K562 (cell line): ENCODE data around the gene GALP. TPM values are rescaled to one million over a fixed set of nuclear protein-coding genes. Genes with fewer than 3 reads are reported as not detected.
A peak's percentile ranks its signal among the peaks of the same experiment; 100 is the strongest.

Experiments used
- CBX2 ChIP-seq: fragments of 200-600 bp; sonication (generic); IDR thresholded peaks from one replicate; pipeline ENCODE4 v1.6.1; 2012; ENCODE audit warnings: mild to moderate bottlenecking, low read length, inconsistent platforms; ENCODE audit not compliant: insufficient read depth, poor library complexity, severe bottlenecking
- CGGBP1 ChIP-seq: fragments of 250-450 bp; sonication (Bioruptor Pico); IDR thresholded peaks from 2 replicates; pipeline ENCODE4 v1.9.0; 2021; ENCODE audit warnings: mild to moderate bottlenecking
- DEAF1 ChIP-seq: fragments of 450-650 bp; formaldehyde crosslinking; IDR thresholded peaks from 2 replicates; pipeline ENCODE4 v1.4.0; 2020; ENCODE audit warnings: mild to moderate bottlenecking, moderate library complexity
- E2F8 ChIP-seq: fragments of 450-650 bp; IDR thresholded peaks from 2 replicates; pipeline ENCODE4 v1.7.1; 2018; ENCODE audit warnings: mild to moderate bottlenecking, low read depth; ENCODE audit not compliant: partially characterized antibody
- MAFG ChIP-seq: fragments of 450-650 bp; conservative IDR thresholded peaks from 2 replicates; pipeline ENCODE4 v1.6.1; 2016; ENCODE audit warnings: missing genetic modification characterization, missing compliant biosample characterization
- PHTF2 ChIP-seq: fragments of 250-450 bp; sonication (Bioruptor Pico); IDR thresholded peaks from 2 replicates; pipeline ENCODE4 v1.5.0; 2021; ENCODE audit warnings: mild to moderate bottlenecking
- PML ChIP-seq: IDR thresholded peaks from 2 replicates; pipeline ENCODE4 v1.6.1; 2012; ENCODE audit warnings: low read length, inconsistent platforms
- POLR2AphosphoS2 ChIP-seq: IDR thresholded peaks from 2 replicates; pipeline ENCODE4 v1.6.1; 2012; ENCODE audit warnings: low read length, improper control_type of control experiment
- RAD21 ChIP-seq, 2 experiments: fragments of 250-450 bp in 1 of 2; fragments of 450-650 bp in 1 of 2; sonication (Bioruptor Pico) in 1 of 2; formaldehyde crosslinking in 1 of 2; IDR thresholded peaks in 1 of 2; conservative IDR thresholded peaks in 1 of 2; 2 replicates each; pipeline versions ENCODE4 v1.4.0 to v1.8.0; 2020 to 2022; ENCODE audit warnings: mild to moderate bottlenecking in 2 of 2, moderate library complexity in 1 of 2
- RBM25 ChIP-seq: fragments of 200-400 bp; formaldehyde crosslinking; IDR thresholded peaks from 2 replicates; pipeline ENCODE4 v1.6.1; 2018; ENCODE audit warnings: low read length, low read depth, moderate library complexity; ENCODE audit not compliant: severe bottlenecking
- SREBF2 ChIP-seq: sonication (generic); formaldehyde crosslinking; IDR thresholded peaks from 2 replicates; pipeline ENCODE4 v1.4.0; 2020; ENCODE audit warnings: mild to moderate bottlenecking, missing genetic modification reagents
- ZBTB34 ChIP-seq: fragments of 250-450 bp; sonication (Bioruptor Pico); IDR thresholded peaks from 2 replicates; pipeline ENCODE4 v1.8.0; 2021; ENCODE audit warnings: mild to moderate bottlenecking, moderate library complexity
- ZNF431 ChIP-seq: sonication (generic); formaldehyde crosslinking; IDR thresholded peaks from 2 replicates; pipeline ENCODE4 v1.8.0; 2022; ENCODE audit warnings: mild to moderate bottlenecking, missing genetic modification reagents
- ZNF589 ChIP-seq: fragments of 200-800 bp; sonication (Bioruptor generic); IDR thresholded peaks from 2 replicates; pipeline ENCODE4 v1.6.1; 2016; ENCODE audit warnings: low read depth, missing genetic modification characterization, missing compliant biosample characterization
- ZNF740 ChIP-seq, 3 experiments: fragments of 200-800 bp in 1 of 3; sonication (Bioruptor generic) in 1 of 3; sonication (generic) in 1 of 3; formaldehyde crosslinking in 1 of 3; IDR thresholded peaks; 2 replicates each; pipeline versions ENCODE4 v1.6.1 to v1.8.0; 2016 to 2022; ENCODE audit warnings: mild to moderate bottlenecking in 2 of 3, missing compliant biosample characterization in 2 of 3, missing genetic modification characterization in 2 of 3, missing genetic modification reagents in 1 of 3
- ZSCAN32 ChIP-seq: fragments of 450-650 bp; formaldehyde crosslinking; IDR thresholded peaks from 2 replicates; pipeline ENCODE4 v1.4.0; 2020; ENCODE audit warnings: mild to moderate bottlenecking, moderate library complexity
- ZZZ3 ChIP-seq: fragments of 450-650 bp; IDR thresholded peaks from 2 replicates; pipeline ENCODE4 v1.6.1; 2016; ENCODE audit warnings: antibody characterized with exemption, mild to moderate bottlenecking, moderate library complexity
- polyA plus RNA-seq, 8 experiments: library from polyadenylated mRNA; depleted of rRNA in 4 of 8; stranded (reverse) in 5 of 8; unstranded in 3 of 8; fragments of >200 nt; fragmentation: Nextera tagmentation in 2 of 8; fragmentation: Illumina TruSeq in 1 of 8; extraction: Ambion mirVana in 2 of 8; extraction: Trizol in 1 of 8; gene quantifications; 2 replicates each; pipeline versions ENCODE4 v1.2.1 to v1.2.3, GENCODE V29; 2011 to 2014; ENCODE audit warnings: inconsistent platforms in 1 of 8, missing spikeins in 1 of 8
- total RNA-seq, 7 experiments: library from RNA; depleted of rRNA in 6 of 7; stranded (reverse); fragments of >200 nt in 6 of 7; fragmentation: Illumina TruSeq in 2 of 7; extraction: Trizol in 2 of 7; gene quantifications; 2 replicates each; pipeline versions ENCODE4 v1.2.1 to v1.2.3, GENCODE V29; 2011 to 2021; ENCODE audit warnings: low replicate concordance in 1 of 7

GALP gene
- total and polyA plus RNA-seq, 9 of the 15 experiments (the other 6 are each of a cell fraction or from before 2014, with no cell fraction given) = not detected

GRCh38 chr19:56140583-56141416 lies 35.0 kb upstream of the GALP start, which contains the start of gene ZNF444 (continued):
- TF ChIP-seq DEAF1 (CRISPR knock-in tag) (no peak), E2F8 (no peak), POLR2AphosphoS2 (no peak), ZSCAN32 (CRISPR knock-in tag) (no peak), ZNF431 (no peak), CGGBP1 (no peak), ZBTB34 (CRISPR knock-in tag) (no peak), MAFG (no peak), SREBF2 (CRISPR knock-in tag) (no peak), PHTF2 (no peak), ZNF740 (CRISPR knock-in tag; IDR thresholded peaks at IDR 0.05) (no peak), ZNF740 (tag; IDR thresholded peaks at IDR 0.05) (no peak), ZZZ3 (no peak), ZNF589 (CRISPR knock-in tag) (peak; percentile 73; the same call in 1 of the 2 replicates), RAD21 (CRISPR knock-in tag; conservative IDR thresholded peaks at IDR 0.05 in 1 of 2, IDR thresholded peaks at IDR 0.05 in 1 of 2) (no peak), RBM25 (no peak), PML (peak; percentile 54; the same call in 1 of the 2 replicates), CBX2 (no peak)
